ENCODE measurements around the gene MYOM1.

MYOM1 gene

DNA sequence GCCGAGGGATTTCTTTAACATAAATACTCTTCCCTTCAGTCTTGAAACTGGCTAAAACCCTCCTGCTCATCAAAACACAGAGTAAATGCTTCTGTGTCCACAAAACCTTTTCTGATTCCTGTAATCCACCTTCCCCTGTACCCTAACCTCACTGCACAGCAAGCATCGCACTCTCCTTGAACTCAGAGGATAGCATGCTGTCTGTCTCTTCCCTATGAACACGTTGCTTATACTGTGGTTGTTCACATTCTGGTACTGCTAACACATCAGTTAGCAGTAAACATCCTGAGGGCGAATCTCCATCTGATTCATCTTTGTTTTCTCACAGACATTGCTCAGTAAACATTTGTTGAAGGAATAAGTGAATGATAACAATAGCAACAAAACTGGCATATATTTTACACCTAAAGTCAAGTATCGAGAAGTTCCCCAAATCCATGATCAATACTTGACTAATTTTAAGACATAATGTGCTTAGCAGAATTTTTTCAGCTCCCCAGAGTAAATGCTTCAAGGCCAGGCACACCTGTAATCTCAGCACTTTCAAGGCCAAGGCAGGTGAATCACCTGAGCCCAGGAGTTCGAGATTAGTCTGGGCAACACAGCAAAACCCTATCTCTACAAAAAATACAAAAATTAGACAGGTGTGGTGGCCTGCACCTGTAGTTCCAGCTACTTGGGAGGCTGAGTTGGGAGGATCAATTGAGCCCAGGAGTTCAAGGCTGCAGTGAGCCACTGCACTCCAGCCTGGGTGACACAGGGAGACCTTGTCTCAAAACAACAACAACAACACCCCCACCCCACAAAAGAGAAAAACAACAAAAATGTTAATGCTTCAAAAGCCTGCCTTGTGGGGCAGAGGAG, 161.2 kb downstream of the MYOM1 start:
- 0 out of 2 replicates have a peak, but pooled peaks cover 3% of the 10 kb centered on the region for H4K20me1 ChIP-seq (ENCODE audit: insufficient read depth, low read length)
- H3K4me3 ChIP-seq (ENCODE audit: low read length) = no peak overlapping the region
- H3F3A ChIP-seq (ENCODE audit: insufficient read depth, low read length) = peaks cover 10% of the 10 kb centered on the region
- no peak for DNase-seq
- H3K79me2 ChIP-seq (ENCODE audit: low read length) = no peaks in the 10 kb centered on the region
- no peak for TF ChIP-seq EZH2phosphoT487 (IDR thresholded peaks at IDR 0.05; ENCODE audit: low read length)
- no peak for TF ChIP-seq EZH2 (optimal IDR thresholded peaks at IDR 0.05; ENCODE audit: low read depth, low read length)
- TF ChIP-seq, protein P1, sequence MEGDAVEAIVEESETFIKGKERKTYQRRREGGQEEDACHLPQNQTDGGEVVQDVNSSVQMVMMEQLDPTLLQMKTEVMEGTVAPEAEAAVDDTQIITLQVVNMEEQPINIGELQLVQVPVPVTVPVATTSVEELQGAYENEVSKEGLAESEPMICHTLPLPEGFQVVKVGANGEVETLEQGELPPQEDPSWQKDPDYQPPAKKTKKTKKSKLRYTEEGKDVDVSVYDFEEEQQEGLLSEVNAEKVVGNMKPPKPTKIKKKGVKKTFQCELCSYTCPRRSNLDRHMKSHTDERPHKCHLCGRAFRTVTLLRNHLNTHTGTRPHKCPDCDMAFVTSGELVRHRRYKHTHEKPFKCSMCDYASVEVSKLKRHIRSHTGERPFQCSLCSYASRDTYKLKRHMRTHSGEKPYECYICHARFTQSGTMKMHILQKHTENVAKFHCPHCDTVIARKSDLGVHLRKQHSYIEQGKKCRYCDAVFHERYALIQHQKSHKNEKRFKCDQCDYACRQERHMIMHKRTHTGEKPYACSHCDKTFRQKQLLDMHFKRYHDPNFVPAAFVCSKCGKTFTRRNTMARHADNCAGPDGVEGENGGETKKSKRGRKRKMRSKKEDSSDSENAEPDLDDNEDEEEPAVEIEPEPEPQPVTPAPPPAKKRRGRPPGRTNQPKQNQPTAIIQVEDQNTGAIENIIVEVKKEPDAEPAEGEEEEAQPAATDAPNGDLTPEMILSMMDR (IDR thresholded peaks at IDR 0.05; ENCODE audit: low read length) = no peak
- no peak overlapping the region for H3K9ac ChIP-seq (ENCODE audit: low read length)
- H3K4me2 ChIP-seq (ENCODE audit: low read depth, low read length) = no peak overlapping the region
- peaks cover 23% of the 10 kb centered on the region for H3K4me1 ChIP-seq (ENCODE audit: low read length)
- no peak overlapping the region for H2AFZ ChIP-seq (ENCODE audit: low read length)
- no peak overlapping the region for H3K27ac ChIP-seq (ENCODE audit: low read length)
- peaks cover 15% of the 10 kb centered on the region for H3K27me3 ChIP-seq (replicated peaks; ENCODE audit: insufficient read depth, low read length)
- no peaks in the 10 kb centered on the region for H3K36me3 ChIP-seq (replicated peaks; ENCODE audit: insufficient read depth, low read length)
- no peaks in the 10 kb centered on the region for H3K9me3 ChIP-seq (replicated peaks; ENCODE audit: insufficient read depth, low read length)
- no peaks in the 10 kb centered on the region for H3K9me2 ChIP-seq (replicated peaks; ENCODE audit: insufficient read depth, low read length)

DNA sequence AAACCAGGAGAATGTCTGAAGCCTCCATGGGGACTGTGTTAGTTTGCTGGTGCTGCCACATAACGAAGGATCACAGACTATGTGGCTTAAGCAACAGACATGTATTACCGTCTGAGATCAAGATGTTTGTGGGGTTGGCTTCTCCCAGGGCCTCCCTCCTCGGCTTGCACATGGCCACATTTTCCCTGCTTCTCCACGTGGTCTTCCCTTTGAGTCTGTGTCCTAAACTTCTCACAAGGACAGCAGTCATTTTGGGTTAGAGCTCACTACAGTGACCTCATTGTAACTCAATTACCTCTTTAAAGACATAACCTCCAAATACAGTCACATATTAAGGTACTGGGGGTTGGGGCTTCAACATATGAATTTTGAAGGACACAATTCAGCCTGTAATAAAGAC, 162.2 kb downstream of the MYOM1 start:
- H4K20me1 ChIP-seq (ENCODE audit: insufficient read depth, low read length) = 0 out of 2 replicates have a peak, but pooled peaks cover 3% of the 10 kb centered on the region
- peaks cover 7% of the 10 kb centered on the region for H3K27me3 ChIP-seq (replicated peaks; ENCODE audit: insufficient read depth, low read length)
- peaks cover 10% of the 10 kb centered on the region for H3F3A ChIP-seq (ENCODE audit: insufficient read depth, low read length)
- no peak for DNase-seq
- no peak overlapping the region for H3K9ac ChIP-seq (ENCODE audit: low read length)
- H3K79me2 ChIP-seq (ENCODE audit: low read length) = no peaks in the 10 kb centered on the region
- H3K9me2 ChIP-seq (replicated peaks; ENCODE audit: insufficient read depth, low read length) = no peaks in the 10 kb centered on the region
- H3K9me3 ChIP-seq (replicated peaks; ENCODE audit: insufficient read depth, low read length) = no peaks in the 10 kb centered on the region
- H3K4me2 ChIP-seq (ENCODE audit: low read depth, low read length) = no peak overlapping the region
- TF ChIP-seq EZH2 (optimal IDR thresholded peaks at IDR 0.05; ENCODE audit: low read depth, low read length) = no peak
- TF ChIP-seq EZH2phosphoT487 (IDR thresholded peaks at IDR 0.05; ENCODE audit: low read length) = no peak
- TF ChIP-seq, protein P1 (IDR thresholded peaks at IDR 0.05; ENCODE audit: low read length) = no peak
- no peak overlapping the region for H2AFZ ChIP-seq (ENCODE audit: low read length)
- H3K27ac ChIP-seq (ENCODE audit: low read length) = no peak overlapping the region
- peaks cover 19% of the 10 kb centered on the region for H3K4me1 ChIP-seq (ENCODE audit: low read length)
- H3K4me3 ChIP-seq (ENCODE audit: low read length) = no peak overlapping the region
- H3K36me3 ChIP-seq (replicated peaks; ENCODE audit: insufficient read depth, low read length) = no peaks in the 10 kb centered on the region

DNA sequence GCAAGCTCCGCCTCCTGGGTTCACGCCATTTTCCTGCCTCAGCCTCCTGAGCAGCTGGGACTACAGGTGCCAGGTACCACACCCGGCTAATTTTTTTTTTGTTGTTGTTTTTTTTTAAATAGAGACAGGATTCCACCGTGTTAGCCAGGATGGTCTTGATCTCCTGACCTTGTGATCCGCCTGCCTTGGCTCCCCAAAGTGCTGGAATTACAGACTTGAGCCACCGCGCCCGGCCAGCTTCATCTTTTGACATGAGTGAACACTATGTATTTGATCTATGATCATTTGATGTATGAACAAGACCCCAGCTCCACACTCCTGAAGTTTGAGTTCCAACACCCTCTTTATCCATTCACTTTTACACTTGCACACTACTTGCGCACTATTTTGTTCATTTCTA, 163.5 kb downstream of the MYOM1 start:
- Histone ChIP-seq H3F3A (ENCODE audit: insufficient read depth, low read length) (peaks cover 1% of the 10 kb centered on the region), H3K9me3 (replicated peaks; ENCODE audit: insufficient read depth, low read length) (no peaks in the 10 kb centered on the region), H3K4me1 (ENCODE audit: low read length) (peaks cover 6% of the 10 kb centered on the region), H3K4me3 (ENCODE audit: low read length) (no peak overlapping the region), H3K79me2 (ENCODE audit: low read length) (no peaks in the 10 kb centered on the region), H4K20me1 (ENCODE audit: insufficient read depth, low read length) (no peaks in the 10 kb centered on the region), H3K36me3 (replicated peaks; ENCODE audit: insufficient read depth, low read length) (no peaks in the 10 kb centered on the region), H3K9me2 (replicated peaks; ENCODE audit: insufficient read depth, low read length) (no peaks in the 10 kb centered on the region), H3K27ac (ENCODE audit: low read length) (no peak overlapping the region), H3K4me2 (ENCODE audit: low read depth, low read length) (no peak overlapping the region), H3K27me3 (replicated peaks; ENCODE audit: insufficient read depth, low read length) (no peaks in the 10 kb centered on the region), H3K9ac (ENCODE audit: low read length) (no peak overlapping the region), H2AFZ (ENCODE audit: low read length) (no peak overlapping the region)
- DNase-seq = no peak
- TF ChIP-seq EZH2 (optimal IDR thresholded peaks at IDR 0.05; ENCODE audit: low read depth, low read length) = no peak
- TF ChIP-seq, protein P1 (IDR thresholded peaks at IDR 0.05; ENCODE audit: low read length) = no peak
- TF ChIP-seq EZH2phosphoT487 (IDR thresholded peaks at IDR 0.05; ENCODE audit: low read length) = no peak

Measured in MM.1S (cell line).